HG03571 (cell line): ENCODE measurements around the gene LRRC71.

Experiments used
- ATAC-seq: cut with Tn5 transposase; IDR thresholded peaks from one replicate; pipeline ENCODE4 v1.9.1; 2021; ENCODE audit not compliant: unreplicated experiment

LRRC71 gene

DNA sequence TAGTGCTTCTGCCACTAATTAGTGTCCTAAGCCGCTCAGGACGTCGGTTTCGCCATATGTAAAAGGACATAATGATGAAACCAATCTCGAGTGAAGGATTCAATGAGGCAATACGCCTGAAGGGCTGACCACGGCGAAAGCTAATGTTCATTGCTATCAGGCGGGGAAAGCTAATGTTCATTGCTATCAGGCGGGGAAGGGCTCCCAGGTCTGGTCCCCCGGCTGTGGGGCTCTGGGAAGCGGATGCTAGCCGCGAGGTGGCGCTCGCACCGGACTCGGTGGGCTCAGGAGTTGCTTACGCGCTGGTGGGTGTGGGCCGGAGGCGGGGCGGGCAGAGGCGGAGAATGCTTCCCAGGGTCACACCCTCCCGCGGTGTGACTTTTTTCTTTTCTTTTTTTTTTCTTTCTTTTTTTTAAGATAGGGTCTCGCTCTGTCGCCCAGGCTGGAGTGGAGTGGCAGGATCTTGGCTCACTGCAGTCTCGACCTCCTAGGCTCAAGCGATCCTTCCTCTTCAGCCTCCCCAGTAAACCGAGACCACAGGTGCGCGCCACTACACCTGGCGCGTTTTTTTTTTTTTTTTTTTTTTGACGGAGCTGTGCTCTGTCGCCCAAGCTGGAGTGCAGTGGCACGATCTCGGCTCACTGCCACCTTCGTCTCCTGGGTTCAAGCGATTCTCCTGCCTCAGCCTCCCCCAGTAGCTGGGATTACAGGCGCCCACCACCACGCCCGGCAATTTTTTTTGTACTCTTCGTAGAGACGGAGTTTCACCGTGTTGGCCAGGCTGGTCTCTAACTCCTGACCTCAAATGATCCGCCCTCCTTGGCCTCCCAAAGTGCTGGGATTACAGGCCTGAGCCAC lies 28.0 kb upstream of the LRRC71 start:
- ATAC-seq: no peak

DNA sequence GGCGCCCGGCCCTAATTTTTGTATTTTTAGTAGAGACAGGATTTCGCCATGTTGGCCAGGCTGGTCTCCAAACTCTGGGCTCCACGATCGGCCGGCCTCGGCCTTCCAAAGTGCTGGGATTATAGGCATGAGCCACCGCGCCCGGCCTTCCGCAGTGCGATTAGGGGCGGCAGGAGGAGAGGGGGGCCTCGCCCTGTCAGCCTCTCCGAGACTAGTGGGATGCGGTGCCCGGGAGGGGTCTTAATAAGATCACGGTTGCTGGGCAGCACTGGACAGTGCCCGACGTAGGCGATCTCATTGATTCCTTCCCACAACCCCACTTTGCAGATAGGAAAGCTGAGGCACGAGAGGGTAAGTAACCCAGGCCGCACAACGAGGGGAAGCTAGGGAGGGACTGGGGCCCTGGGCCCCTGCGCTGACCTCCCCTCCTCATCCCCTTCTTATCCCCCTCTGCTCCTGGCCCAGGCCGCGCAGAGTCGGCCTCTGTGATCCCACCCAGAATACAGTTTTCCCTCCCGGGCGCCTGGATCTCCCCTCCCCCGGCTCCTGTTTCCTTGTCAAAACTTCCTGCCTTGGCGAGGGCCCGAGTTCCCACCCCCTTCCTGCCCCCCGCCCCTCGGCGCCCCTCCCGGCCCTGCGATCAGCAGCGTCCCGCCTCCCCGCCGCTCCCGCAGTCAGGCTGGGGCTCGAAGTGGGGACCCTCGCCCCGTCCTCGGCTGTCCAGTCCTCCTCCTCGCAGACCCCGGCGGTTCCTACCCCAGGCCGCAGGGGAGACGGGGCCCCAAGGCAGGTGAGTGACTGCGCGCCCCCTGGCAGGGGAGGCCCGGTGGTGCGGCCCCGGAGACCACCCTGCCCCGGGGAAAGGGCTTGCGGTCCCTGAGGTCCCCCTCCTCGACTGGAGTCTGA lies 27.1 kb upstream of the LRRC71 start, which contains the start of gene PEAR1:
TSS of gene PEAR1 (plus strand) at position 671 of the 906 bp plus-strand sequence. CDS start 10,209 bp downstream, outside the sequence.
- no peak for ATAC-seq

DNA sequence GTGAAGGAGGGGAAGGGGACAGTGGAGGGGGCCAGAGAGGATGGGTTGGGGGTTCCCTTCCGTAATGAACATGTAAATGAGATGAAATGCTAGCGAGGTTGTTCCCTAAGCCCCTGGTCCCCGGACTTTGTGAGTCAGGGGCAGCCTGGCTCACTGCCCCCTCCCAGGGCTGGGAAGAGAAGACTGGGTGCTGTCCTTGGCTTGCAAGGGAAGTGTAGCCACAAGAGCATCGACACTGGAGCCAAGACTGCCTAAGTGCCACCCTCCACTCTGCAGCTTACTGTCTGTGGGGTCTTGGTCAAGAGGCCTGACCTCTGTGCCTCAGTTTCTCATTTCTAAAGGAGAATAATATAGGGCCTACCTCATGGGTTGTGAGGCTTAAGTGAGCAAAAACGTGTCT lies 26.4 kb upstream of the LRRC71 start:
- ATAC-seq: no peak

DNA sequence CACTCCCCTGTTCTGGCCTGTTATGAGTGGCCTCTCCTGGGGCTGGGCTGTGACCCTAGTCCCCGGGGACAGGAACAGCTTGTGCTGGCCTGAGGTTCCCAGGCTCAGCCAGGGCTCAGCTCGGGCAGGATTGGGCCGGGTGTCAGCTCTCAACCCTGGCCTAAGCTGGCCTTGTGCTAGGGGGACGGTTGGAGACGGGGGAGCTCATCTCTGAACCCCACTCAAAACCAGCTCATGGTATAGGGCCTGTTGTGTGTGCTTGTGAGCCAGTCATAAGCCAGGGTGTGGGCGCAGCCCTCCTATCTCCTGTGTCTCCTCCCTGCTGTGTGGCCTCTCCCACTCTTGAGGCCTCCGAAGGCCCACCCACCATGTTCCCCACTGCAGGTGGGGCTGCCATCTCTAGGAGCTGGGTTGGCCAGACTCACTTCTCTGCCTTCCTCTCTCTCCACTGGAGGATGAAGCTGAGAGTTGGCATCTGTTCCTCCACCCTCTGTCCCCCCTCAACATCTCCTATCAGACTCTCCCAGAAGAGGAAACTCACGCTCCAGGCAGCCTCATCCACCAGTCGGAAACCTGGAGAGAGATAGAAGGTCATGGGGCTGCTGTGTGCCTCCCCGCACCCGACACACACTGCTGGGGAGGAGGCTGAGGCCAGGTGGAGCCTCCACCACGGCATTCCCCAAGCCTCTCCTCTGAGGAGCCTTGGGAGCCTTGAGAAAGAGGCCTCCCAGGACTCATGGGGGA lies 25.5 kb upstream of the LRRC71 start:
- no peak for ATAC-seq

DNA sequence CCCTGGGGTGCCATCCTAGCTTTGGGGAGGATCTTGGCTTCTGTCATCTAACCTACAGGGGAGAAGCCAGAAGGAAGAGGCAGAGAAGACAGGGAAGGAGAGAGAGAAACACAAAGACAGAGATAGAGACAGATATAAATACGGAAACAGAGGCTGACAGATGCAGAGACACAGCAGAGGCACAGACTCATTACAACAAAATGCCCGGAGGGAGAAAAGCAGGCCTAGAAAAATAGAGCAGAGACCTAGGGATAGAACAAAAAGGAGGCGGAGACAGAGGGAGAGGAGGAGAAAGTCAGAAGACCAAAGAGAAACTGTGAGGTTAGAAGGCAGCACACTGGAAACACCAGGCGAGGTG lies 25.0 kb upstream of the LRRC71 start:
- ATAC-seq: no peak

DNA sequence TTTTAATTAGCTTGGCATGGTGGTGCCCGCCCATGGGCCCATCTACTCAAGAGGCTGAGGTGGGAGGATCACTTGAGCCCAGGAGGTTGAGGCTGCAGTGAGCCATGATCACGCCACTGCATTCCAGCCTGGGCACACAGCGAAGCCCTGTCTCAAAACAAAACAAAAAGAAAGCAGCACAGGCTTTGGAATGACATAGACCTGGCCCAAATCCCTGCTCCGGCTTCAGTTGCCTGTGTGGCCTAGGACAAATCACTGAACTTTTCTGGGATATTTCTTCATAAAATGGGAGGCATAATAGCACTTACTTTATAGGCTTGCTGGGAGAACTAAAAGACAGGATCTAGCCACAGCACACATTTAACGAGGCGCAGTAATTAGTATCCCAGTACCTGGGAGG lies 24.5 kb upstream of the LRRC71 start:
- no peak for ATAC-seq

DNA sequence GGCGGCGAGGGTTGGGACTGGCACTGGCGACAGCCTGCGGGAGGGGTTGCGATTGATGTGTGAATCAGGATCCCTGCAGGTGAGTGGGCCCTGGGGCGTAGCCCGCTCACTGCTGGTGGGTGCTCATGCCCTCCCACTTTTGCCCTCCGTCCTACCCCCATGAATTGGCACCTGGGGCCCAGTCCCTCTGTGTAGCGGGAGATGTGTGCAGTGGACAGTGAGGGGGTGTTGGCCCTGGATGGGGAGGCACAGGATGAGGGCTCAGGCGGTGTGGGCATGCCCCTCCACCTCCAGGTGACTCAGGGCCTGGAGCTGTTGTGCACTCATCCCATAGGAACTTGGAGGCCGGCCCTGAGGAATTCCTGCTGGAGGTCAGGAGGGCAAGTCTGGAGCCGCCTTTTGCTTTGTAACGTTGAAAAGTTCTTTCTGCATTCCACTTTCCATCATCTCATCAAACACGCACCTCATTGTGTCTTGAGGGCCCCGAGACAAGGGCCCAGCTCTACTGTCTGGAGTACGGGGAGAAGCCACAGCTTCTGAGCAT lies 23.9 kb upstream of the LRRC71 start:
- no peak for ATAC-seq

DNA sequence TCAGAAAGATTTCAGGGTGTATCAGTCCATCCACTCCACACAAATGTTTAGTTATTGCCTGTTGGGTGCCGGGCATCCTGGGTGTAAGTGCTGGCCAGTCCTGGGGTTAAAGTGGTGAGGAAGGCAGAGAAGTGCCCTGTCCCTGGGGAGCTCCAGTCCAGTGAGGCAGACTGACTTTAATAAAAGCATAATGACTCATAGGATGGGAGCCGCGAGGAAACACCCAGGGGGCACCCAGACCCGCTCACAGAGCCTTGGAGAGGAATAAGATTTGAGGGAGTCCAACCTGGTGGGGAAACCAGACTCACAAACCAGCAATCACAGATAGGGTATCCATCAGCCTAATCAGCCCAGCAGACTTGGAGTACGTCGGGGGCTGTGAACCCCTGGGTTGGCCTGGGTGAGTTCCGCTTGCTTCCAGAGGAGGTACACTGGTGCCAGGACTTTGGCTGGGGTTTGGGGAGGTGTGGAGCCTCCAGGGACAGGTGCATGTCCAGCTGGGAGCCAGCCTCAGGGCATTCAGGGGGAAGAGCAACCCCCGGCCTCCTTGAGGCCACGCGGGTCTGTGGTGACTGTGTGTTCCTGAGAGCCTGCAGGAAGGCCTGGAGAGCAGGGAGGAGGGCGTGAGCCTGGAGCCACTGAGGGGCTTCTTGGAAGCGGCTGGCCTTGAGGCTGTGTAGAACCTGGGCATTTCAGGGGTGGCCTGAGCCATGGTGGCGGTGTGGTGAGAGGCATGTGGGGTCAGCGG lies 23.2 kb upstream of the LRRC71 start:
- no peak for ATAC-seq

DNA sequence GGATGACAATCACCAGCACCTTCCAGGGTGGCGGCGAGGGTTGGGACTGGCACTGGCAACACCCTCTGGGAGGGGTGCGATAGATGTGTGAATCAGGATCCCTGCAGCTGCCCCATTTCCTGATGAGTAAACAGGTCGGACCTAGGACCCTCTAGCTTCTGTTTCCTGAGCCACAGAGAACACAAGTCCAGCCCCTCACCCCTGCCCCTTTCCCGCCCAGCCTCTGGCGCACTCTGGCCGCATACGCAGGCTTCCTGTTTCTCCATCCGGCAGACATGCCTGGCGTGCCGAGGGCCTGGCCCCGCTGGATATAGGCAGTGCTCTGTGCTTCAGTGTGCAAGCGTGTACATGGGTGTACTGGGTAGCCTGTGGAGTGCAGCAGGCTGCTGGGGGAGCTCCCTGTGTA lies 22.3 kb upstream of the LRRC71 start:
- no peak for ATAC-seq

DNA sequence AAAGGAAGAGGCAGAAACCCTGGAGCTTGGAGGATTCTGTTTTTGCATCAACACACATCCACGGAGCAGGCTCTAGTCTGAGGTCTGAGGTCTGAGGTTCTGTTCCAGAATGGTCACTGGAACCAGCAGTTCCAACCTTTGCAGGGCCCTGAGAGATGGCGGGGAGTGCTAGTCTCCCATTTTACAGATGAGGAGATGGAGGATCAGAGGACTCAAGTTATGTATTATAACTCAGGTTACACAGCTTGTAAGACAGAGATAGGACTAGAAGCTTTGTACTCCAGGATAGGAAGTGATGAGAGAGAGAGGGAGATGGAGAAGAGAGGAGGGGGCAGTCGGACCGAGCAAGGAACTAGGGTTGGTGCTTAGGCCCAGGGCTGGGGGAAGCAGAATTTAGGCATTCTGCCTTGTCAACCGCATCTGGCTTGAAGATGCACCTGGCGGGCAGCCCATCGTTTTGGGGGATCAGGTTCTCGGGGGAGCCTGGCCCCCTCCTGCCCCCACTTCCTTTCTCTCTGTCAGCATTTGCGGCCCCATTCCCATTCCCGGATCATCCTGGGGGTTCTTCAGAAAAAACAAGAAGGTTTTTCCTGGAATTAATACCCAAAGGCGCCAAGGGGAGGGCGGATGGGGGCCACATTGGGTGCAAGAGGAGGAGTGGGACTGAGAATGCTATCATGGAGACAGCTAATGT lies 21.3 kb upstream of the LRRC71 start:
- ATAC-seq: no peak

DNA sequence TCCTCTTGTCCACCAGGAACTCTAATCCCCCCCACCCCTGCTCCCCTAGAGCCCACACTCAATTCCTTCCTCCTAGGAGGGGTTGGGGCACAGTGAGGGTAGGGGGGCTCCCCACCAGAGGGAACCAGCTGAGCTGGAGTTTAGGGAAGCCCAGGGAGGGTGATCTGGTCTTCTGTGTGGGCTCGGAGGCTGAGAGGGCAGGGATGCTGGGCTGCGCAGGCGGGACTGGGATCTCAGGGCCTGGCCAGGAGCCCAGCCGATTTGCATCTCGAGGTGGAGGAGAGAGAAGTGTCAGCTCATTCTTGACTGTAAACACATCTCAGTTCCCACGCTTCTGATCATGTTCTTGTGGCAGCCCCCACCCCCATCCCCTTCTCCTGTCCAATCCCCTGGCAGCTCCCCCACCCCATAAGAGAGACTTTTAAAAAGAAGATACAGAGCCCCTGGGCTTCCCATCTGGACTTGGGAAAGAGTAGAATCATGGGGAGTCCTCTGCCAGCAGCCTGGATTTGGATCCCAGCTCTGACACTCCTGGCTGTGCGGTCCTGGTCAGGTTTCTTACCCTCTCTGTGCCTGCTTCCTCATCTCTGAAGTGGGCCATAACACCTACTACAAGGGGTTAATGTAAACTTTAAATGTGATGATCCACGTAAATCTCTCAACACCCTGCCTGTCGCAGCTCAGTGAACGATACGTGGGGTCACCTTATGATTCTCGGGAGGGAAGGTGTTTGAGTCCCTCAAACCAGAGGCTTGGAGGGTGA lies 20.3 kb upstream of the LRRC71 start:
- no peak for ATAC-seq

DNA sequence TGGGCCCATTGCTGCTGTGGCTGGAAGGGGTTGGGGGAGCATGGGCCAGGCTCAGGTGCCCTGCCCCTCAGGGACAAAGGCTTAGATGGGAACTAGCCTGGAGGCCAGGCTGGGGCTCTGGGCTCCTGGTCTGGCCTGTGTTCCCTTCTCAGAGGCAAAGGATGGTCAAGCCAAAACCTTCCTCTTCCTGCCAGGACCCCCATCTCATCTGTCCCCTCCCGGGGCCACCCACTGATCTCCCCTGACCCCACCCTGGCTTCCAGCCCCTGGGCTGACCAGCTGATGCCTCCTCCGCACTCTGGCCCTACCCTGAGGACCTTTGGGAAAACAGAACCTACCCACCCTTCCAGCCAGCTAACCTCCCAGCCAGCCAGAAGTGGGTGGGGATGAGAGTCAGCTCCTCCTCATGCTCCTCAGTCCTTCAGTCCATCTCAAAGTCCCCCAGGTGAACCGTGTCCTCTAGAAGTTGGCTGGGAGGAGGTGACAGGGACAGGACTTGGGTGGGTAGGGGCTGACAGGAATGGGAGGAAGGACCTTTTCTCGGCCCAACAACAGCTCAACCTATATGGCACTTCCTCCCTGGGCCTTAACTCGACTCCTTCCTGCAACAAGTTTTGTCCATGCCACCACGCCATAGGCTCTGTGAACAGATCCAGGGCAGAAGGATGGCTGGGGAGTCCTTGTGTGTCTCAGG lies 19.4 kb upstream of the LRRC71 start:
- ATAC-seq: no peak

DNA sequence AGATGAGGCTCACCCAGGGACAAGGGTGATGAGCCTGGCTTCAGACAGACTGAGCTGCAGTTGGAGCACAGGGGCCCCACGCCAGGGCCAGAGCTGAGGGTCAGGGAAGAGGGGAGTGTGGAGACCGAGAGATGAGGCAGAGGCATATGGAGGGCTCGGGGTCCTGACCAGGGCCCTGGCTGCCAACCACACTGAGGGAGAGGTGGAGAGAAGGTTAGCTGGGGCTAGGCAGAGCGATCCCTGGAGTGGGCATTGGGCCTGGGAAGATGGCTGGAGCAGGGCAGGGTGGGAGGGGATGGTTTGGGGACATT lies 18.9 kb upstream of the LRRC71 start:
- no peak for ATAC-seq

DNA sequence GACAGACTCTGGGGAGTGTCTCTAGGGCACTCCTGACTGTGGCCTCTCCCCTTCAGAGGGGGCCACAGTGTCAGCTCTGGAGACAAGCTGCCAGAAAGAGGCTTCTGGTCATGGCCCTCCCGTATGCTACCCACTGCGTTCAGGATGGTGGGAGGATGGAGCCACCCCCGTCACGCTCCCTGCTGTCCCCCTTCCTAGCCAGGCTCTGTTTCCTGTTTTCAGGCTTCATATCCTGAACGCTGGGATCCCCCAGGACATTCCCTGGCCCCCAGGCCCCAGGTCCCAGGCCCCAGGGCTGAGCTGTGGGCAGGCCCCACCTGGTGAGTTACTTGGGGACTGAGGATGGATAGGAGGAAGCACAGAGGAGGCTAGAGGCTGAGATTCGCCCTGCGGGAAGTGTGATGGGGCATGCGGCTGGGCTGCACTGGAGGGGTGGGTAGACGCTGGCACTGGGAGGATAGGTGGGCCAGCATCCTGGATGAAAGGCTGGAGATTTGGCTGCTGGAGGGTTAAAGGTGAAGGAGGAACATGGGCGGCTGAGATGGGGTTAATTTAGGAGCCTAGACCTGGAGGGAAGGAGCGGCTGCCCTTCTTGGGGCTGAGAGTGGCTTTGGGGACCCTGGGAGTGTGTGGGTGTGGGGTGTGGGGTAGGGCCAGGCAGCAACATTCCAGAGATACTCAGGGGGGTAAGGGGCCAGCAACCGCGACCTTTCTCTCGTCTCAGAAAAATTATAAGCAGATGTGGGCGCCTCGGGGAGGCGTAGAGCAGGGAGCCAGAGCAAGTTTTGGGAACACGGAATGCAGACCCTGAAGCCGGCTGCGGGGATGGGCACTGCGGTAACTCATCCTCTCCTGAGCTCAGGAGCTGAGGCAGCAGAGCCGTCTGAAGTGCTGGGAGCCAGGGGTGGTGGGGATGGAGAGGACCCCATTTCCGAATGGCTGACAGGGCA lies 18.2 kb upstream of the LRRC71 start:
- no peak for ATAC-seq

DNA sequence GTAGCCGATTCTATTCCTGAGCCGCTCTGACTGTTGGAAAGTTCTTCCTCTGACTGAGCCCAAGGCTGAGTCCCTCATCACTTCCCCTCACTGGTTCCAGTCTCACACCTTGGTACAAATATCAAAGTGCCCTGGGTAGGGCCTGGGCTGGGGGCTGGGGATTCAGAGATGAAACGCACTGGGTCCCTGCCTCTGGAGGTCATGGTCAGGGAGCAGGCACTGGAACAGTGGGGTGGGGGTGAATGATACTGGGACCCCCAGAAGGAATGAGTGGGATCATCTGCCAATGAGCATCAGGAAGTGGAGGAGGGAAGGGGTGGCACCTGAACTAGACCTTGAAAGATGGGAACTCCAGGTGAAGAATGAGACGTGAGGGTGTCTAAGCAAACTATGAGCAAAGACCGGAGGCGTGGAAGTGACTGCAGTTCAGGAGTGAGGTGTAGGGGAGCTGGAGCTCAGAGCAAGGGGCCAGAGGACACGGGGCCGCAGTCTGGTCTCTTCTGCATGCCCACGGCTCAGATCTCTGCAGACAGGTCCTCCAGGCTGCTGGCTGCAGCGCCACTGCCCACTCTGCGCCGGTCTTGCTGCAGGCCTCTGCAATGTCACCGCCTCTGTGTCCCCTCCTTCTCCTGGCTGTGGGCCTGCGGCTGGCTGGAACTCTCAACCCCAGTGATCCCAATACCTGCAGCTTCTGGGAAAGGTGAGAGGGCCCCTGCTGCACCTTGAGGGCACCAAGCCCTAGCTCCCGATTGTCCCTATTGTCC lies 16.9 kb upstream of the LRRC71 start:
- no peak for ATAC-seq

DNA sequence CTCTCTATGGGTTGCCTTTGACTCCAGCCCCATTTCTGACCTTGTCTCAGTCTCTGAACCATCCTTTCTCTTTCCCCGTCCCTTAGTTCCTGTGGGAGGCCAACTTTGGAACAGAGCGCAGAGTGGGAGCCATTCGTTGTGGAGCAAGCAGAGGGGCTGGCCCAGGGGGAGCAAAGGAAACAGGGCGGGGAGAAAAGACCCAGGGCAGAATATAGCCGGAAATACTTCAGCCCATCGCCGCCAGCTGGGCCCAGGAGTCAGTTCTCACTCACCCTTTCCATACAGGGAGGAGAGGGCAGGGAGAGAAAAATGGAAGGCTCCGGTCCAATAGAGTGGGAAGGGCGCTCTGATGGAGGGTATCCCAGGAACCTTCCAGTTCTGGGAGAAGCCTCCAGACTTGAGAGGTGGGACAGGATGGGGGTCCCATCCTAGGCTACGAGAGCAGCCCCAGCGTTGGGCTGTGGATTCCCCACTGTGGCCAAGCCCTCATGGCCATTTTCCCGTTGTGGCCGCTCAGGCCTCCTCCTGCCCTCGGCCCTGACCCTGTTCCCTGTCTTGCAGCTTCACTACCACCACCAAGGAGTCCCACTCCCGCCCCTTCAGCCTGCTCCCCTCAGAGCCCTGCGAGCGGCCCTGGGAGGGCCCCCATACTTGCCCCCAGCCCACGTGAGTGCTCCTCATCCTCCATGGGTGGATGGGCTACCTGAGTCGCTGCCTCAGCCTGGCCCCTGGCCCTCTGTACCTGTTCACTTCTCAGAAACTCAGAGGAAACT lies 16.1 kb upstream of the LRRC71 start:
- ATAC-seq: no peak
